EL (cell line): ENCODE measurements around the gene THOC7.
A peak's percentile ranks its signal among the peaks of the same experiment; 100 is the strongest.

ENCODE experiments used
- DNase-seq: peaks from one replicate; pipeline ENCODE4 v3.0.0-alpha.2; 2016

Gene THOC7

DNA sequence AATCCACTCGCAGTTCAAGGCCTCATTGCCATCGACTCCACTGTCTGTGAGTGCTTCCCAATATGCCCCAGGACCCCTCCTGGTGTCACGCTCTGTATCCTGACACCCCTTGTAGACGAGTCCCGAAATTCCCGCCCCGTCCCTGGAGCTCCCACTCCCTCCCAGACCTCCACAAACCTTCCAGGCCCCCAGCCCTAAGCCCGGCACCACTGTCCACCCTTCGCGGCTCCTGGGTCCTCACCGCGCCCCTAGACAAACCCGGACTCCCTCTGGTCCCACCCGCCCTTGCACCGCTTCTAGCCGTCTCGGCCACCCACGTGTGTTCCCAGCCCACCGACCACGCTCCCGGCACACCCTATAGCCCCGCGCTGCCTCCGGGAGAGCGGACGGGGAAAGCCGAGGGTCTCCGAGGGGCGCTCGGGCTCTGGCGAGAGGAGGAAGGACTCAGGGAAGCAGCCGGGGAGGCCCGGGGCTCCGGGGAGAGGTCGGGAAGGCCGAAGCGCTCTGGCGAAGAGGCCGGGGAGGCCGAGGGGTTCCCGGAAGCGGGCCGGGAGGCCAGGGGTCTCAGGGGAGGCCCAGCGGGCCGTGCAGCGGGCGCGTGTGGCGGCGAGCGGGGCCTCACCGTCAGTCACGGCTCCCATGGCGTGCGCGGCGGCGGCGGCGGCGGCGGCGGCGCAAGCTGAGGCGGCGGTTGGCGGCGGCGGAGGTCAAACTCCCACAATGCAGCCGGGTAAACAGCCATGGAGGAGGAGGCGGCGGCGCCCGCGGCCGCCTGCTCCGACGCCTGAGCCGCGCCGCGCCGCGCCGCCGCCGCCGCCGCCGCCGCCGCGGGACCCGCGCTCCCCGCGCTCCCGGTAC is at the start of gene THOC7, which contains the start of gene ATXN7:
THOC7 (minus strand) TSS at position 656 of the 858 bp plus-strand sequence; CDS start at position 641, 15 bp downstream.
ATXN7 (plus strand) TSS at position 718 of the 858 bp plus-strand sequence. CDS start 48,732 bp downstream, outside the sequence.
- DNase-seq = peak; percentile 67

GRCh38 chr3:63912768-63913588 is 49.4 kb upstream of the THOC7 start:
- peak; percentile 54 for DNase-seq

- peak; percentile 90 for DNase-seq
Observed at GRCh38 chr3:63911873-63912767, 48.5 kb upstream of the THOC7 start, which contains the start of gene SCAANT1. TSS of gene SCAANT1 (minus strand) at chr3:63912383.

GRCh38 chr3:63911509-63911872 is 47.9 kb upstream of the THOC7 start:
- DNase-seq = no peak

- peak; percentile 37 for DNase-seq
Observed at GRCh38 chr3:63910891-63911290, 47.3 kb upstream of the THOC7 start.

DNA sequence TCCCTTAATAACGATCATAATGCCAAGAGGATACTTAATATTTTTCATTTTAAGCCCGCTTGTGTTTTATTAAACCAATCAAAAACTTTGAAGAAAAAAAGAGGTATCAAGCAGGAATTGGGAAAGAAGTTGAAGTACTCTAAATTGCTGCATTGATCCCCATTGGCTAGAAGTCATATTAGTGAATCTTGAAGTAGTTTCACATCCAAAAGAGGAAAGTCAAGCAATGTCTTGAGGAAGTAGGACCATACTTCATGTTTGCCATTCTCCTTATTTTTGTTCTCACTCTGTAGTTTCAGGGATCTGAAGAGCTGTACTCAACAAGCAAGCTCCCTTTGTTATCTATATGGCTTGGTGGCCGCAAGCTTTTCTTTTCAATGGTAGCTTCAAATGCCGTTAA is 46.4 kb upstream of the THOC7 start:
- no peak for DNase-seq

GRCh38 chr3:63909431-63909830 is 45.8 kb upstream of the THOC7 start:
- peak; percentile 29 for DNase-seq

DNA sequence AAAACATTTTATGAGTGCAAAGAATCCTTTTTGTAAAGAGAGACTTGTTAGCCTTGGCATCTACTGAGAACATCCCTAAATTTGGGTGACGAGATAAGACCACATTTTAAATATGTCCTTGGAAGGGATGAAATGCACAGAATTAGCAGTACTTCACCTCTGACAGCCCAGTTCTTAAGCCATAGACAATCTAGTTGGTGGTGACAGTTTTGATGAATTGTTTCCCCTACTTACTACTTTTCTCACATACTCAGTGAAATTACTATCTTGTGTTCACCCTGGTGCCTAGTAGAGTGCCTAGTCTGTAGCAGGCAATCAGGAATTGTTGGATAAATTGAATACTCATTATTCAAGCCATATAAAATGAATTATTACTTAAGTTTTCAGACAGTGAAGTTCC is 45.2 kb upstream of the THOC7 start:
- DNase-seq = no peak

DNA sequence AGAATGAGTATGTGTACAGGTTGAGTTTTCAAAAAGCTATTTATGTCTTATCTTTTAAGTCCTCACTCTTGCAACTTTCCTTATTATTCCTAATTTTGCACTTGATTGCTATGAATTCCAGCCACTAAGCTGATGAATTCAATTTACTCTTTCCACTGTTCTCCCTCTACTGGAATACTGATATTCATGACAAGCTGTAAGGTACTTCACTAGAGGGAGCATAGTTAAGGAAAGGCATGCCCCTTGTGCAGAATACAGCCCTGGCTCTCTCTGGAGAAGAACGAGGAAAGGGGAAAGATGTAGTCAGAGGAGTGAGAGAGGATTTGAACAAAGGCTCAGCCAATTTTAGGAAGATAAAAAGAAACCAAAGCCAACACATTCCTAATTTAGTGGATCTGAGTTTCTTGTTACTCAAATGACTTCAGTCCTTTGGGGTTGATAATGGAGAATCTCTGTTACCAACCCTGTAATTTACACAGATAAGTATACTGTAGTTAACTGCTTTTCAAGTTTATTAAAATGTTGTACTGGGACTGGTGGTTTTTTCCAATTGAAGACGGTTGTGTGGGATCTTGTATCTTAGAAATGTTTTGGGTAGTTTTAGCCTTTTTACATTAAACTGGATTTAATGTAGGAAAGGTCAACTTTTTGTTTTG is 44.6 kb upstream of the THOC7 start:
- no peak for DNase-seq

DNA sequence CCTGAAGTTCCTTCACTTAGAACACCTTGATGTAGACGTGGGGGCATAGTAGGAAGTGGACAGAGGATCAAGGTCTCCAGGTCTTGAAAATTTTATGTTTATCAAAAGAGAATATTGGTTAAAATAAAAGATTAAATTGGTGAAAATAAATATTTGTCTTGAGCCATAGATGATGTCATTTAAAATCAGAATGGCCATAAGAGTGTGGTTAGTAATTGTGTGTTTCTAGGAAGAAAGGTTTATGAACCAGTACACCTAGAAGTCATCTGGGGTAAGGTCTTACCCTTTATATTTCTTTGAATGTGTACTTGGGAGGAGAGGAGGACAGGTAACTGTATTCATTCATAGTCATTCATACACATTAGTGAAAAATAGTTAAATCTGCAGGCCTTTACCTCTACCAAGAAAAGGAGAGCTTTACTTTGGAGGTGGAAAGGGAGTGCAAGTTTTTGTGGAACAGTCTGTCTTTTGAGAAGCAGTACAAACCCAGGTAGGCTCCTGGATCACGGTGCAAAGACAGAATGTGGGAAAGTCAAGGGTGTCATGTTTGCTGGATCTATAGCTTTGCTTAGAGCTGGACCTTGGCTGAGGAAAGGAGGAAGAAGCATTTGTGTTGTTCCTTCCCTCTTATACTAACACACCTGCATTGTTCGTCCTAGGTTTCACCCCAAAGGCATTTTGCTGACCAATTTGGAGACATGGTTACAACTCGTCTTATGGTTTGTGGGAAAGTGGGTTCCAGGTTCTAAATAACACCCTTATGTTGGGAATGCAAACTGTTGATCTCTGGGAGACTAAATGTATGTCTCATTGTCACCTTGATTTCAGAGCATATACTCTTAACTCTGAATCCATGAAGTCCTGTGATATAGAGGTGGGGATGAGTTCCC is 42.4 kb upstream of the THOC7 start:
- DNase-seq = no peak

GRCh38 chr3:63900459-63900858 is 36.9 kb upstream of the THOC7 start:
- no peak for DNase-seq

GRCh38 chr3:63900010-63900409 is 36.4 kb upstream of the THOC7 start:
- DNase-seq = no peak

- no peak for DNase-seq
Observed at GRCh38 chr3:63896332-63897030, 32.9 kb upstream of the THOC7 start.

DNA sequence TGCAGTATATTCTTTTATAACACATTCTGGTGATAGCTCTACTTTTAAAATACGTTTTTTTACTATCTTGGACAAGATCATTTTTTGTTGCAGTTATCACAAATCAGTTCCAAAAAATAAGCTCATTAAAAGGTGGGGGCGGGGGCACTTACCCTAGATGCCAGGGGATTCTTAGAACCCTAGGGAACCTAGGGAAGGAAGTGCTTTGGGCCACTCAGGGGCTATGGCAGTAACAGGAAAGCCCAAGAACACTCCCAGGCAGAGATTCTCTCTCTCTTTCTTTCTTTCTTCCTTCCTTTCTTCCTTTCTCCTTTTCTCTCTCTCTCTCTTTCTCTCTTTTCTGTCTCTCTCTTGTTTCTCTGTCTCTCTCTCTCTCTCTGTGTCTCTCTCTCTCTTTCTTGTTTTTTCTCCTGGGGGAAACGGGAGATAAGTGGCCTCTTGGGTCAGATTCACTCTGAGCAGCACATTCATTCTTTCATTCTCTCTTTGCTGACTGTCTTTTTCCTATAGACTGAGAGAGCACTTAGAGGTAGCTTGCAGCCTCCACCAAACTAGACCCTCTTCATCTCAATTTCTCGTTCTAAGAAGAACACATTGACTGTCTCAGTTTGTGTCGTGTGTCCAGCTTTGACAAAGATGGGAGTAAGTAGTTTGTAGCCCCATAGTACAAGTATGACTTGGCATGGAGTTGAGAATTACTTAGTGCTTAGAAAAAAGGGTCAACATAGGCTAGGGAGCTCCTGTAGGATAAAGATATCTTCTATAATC is 32.0 kb upstream of the THOC7 start:
- DNase-seq = no peak

DNA sequence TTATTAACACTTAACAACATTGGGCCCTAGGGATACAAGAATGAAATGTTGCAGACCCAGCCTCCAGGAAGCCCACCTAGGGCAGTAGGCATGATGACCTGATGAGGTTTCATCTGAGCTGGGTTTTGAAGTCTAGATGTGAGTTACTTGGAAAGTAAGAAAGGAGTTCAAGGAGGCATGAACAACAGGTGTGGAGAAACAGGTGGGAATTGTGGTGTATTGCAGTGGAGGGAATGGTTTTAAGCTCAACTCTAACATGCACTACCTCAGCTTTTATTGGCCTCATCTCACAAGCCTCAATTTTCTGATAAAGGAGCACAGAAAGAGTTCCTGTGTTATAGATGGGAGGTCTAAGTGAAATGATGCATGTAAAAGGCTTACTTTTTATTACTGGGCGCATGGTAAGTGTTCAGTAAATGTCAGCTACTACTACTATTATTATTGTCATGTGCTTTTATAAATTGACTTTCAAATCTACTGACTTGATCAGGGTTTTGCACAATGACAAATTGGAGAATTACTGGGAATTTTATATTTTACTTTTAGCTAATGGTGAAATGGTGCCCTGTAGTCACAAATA is 29.3 kb upstream of the THOC7 start:
- DNase-seq = no peak

DNA sequence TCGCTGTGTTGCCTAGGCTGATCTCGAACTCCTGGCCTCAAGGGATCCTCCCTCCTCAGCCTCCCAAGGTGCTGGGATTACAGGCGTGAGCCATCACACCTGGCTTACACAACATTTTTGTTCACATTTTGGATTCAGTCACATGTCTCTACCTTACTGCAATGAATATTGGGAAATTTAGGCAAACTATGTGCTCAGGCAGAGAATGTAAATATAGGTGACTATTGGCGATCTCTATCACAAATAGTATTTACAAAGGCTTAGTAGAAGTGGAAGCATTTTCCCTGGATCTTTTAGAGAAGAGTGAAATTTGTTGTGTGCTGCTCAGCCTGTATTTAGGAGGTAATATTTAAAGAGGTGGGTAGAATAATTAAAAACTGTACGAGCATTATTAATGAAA is 27.9 kb upstream of the THOC7 start:
- no peak for DNase-seq

- DNase-seq = no peak
Observed at GRCh38 chr3:63886858-63887257, 23.3 kb upstream of the THOC7 start.

DNA sequence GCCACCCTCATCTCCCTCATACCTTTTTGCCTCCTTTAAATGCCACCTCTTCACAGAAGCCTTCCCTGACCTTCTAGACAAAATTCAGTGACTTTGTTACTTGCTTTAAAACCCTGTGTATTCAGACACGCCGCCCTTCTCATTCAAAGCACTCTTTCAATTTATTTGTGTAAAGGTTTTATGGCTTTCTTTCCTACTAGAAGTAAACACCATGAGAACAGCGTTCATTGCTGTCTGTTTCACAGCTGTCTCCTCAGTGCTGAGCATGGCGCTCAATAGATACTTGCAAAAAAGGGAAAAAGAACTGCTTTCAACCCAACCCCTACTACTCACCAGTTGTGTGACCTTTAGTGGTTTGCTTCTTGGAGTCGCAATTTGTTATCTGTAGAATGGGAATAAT is 17.0 kb upstream of the THOC7 start:
- no peak for DNase-seq

DNA sequence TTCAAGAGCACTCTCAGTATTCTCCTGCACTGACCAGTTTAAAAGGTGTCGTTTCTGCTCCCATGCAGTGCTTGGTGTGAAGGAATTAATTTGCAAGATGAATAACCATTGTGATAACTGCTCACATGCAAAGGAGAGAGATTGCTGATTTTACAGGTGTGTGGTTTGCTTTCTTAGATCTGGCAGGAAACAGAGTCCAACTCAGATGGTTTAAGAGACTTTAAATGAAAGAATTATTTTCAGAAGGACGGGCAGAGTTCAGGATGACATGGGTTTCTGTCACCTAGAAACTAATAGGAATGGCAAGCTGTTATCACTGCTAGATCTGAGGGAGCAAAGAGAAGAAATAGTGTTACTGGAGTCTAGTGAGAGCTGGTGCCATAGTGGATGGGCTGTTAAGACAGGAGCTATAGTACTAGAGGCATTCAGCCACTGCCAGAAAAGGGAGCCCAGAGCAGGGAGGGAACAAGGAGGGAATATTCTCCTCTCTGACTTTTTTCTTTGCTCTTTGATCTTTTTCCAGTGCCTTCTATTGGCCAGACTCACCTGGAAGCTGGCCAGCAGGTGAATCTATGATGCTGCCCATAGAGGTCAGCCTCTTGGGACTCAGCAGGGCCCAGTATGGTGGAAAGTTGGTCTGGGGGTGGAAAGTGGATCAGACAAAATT is 14.9 kb upstream of the THOC7 start:
- no peak for DNase-seq
